ENCODE data around the gene FGF6. TPM values are rescaled to one million over a fixed set of nuclear protein-coding genes. Genes with fewer than 3 reads are reported as not detected.

Gene FGF6
- total and polyA plus RNA-seq, 7 donors = not detected

DNA sequence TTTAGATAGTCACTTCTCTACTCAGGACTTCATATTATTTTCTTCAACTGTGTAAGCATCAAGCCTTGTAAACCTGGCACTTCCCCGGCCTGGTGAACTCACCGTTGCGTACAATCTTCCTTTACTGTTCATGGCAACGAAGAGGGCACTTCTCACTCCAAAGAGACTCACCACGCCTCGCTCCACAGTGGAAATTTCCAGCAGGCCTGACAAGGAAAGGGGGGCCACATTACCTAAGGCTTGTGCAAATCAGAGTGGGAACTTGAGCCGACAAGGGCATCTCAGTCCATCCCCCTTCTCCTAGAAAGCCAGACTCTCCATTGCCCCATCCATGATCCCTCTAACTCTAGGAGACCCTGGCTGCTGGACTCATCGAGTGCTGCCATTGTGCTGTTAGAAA is 1.6 kb downstream of the FGF6 start:
- intact Hi-C loops (cut with DNase I) = no loop called here
- no peak for DNase-seq
- no peaks in the 10 kb centered on the region for H3K36me3 ChIP-seq
- H3K9me3 ChIP-seq = no peaks in the 10 kb centered on the region
- H3K27me3 ChIP-seq = no peaks in the 10 kb centered on the region
- no peak for TF ChIP-seq CTCF (IDR thresholded peaks at IDR 0.05)
- TF ChIP-seq POLR2A (IDR thresholded peaks at IDR 0.05) = no peak
- TF ChIP-seq POLR2AphosphoS5 (IDR thresholded peaks at IDR 0.05) = no peak
- no peak for TF ChIP-seq EP300 (IDR thresholded peaks at IDR 0.05)
- H3K27ac ChIP-seq = no peak overlapping the region
- peaks cover 0 to 7% (median 5%) of the 10 kb centered on the region in 4 donors for H3K4me1 ChIP-seq
- no peak overlapping the region for H3K4me3 ChIP-seq
- WGBS, 2 donors = 88 to 92% methylated on average over 8 of the region's 8 CpGs

- 84 to 85% methylated on average over 17 of the region's 17 CpGs for WGBS, 2 donors
Observed at GRCh38 chr12:4443616-4444015, 2.0 kb downstream of the FGF6 start.

GRCh38 chr12:4441355-4442335 is 4.0 kb downstream of the FGF6 start:
- intact Hi-C loops (cut with DNase I) = no loop called here
- no peaks in the 10 kb centered on the region for H3K27me3 ChIP-seq
- no peak overlapping the region for H3K4me3 ChIP-seq
- WGBS, 2 donors = 37 to 45% methylated on average over 19 of the region's 19 CpGs
- DNase-seq = peak; percentile 42
- H3K36me3 ChIP-seq = no peaks in the 10 kb centered on the region
- peaks cover 0 to 7% (median 5%) of the 10 kb centered on the region in 4 donors for H3K4me1 ChIP-seq
- no peak overlapping the region for H3K27ac ChIP-seq
- H3K9me3 ChIP-seq = no peaks in the 10 kb centered on the region
- TF ChIP-seq POLR2AphosphoS5 (IDR thresholded peaks at IDR 0.05) = no peak
- TF ChIP-seq CTCF (IDR thresholded peaks at IDR 0.05) = no peak
- TF ChIP-seq POLR2A (IDR thresholded peaks at IDR 0.05) = no peak
- no peak for TF ChIP-seq EP300 (IDR thresholded peaks at IDR 0.05)

More at GRCh38 chr12:4443616-4444015, 2.0 kb downstream of the FGF6 start:
- no peak for DNase-seq
- H3K4me1 ChIP-seq = peaks cover 0 to 7% (median 5%) of the 10 kb centered on the region in 4 donors
- no peaks in the 10 kb centered on the region for H3K9me3 ChIP-seq
- no peaks in the 10 kb centered on the region for H3K36me3 ChIP-seq
- intact Hi-C loops (cut with DNase I) = no loop called here
- no peaks in the 10 kb centered on the region for H3K27me3 ChIP-seq
- TF ChIP-seq EP300 (IDR thresholded peaks at IDR 0.05) = no peak
- no peak for TF ChIP-seq POLR2AphosphoS5 (IDR thresholded peaks at IDR 0.05)
- no peak for TF ChIP-seq POLR2A (IDR thresholded peaks at IDR 0.05)
- no peak for TF ChIP-seq CTCF (IDR thresholded peaks at IDR 0.05)
- no peak overlapping the region for H3K4me3 ChIP-seq
- no peak overlapping the region for H3K27ac ChIP-seq

DNA sequence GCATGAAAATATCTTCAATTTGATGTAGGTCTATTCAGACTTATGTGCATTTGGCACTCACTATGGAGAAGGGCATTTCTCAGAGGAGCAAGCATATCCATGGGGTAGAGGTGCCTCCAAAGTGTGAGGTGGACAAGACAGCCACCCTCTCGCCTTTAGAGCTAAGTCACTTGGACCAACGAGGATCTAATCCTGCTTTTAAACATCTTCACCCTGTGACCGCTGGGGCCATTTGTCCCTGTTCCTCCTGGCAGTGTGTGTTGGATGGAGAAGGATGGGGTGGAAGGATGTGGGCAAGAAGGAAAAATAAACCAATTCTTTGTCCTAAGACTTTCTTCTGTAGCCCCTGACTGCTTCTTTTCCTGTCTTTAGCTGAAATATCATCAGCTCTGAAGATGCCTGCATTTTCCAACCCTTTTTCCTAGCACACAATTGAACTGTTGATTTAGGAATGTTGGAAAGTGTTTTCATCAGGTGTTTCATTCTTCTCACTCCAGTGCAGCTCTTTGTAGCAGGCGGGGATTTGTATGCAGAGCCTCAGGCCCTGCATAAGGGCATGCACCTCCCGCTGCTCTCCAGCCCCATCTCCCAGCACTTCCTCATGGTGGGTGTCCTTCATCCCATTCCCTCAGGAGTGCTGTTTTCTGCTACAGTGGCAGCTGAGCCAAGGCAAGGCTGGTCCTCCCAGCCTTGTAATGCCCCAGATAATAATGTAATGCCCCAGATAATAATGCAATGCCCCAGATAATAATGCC is 5.3 kb downstream of the FGF6 start:
- no peak for DNase-seq
- Histone ChIP-seq H3K4me1 (peaks cover 0 to 7% (median 5%) of the 10 kb centered on the region in 4 donors), H3K4me3 (no peak overlapping the region), H3K9me3 (no peaks in the 10 kb centered on the region), H3K27me3 (no peaks in the 10 kb centered on the region), H3K27ac (no peak overlapping the region), H3K36me3 (no peaks in the 10 kb centered on the region)
- WGBS, 2 donors = 81 to 91% methylated on average over 5 of the region's 5 CpGs
- TF ChIP-seq CTCF (IDR thresholded peaks at IDR 0.05) (no peak), POLR2A (IDR thresholded peaks at IDR 0.05) (no peak), POLR2AphosphoS5 (IDR thresholded peaks at IDR 0.05) (no peak), EP300 (IDR thresholded peaks at IDR 0.05) (no peak)
- intact Hi-C loops (cut with DNase I) = no loop called here

All from sigmoid colon (tissue), 7 donors.